Activated CD4-positive, alpha-beta memory T cell treated with anti-CD3 and anti-CD28 coated beads for 36 hours (primary cell): Measurements from ENCODE around the gene OR2M5. TPM values are rescaled to one million over a fixed set of nuclear protein-coding genes. Genes with fewer than 3 reads are reported as not detected.

Experiments
- CTCF ChIA-PET: fragments of 350-600 bp; sonication (Branson Sonifier 250); formaldehyde crosslinking; loops from one replicate; lab custom pipeline; 2021; ENCODE audit warnings: antibody characterized with exemption, inconsistent platforms; lab: Charles Lee
- POLR2A ChIA-PET: fragments of 350-600 bp; sonication (Branson Sonifier 250); formaldehyde crosslinking; loops from one replicate; lab custom pipeline; 2021; ENCODE audit warnings: antibody characterized with exemption; lab: Charles Lee
- DNase-seq: peaks from one replicate; pipeline ENCODE4 v3.0.0-alpha.2; 2020
- H3K27ac Mint-ChIP-seq: one replicate; pipeline ENCODE4 v1.8.0; 2021; ENCODE audit warnings: mixed read lengths
- H3K27me3 Mint-ChIP-seq: one replicate; pipeline ENCODE4 v1.8.0; 2021; ENCODE audit warnings: mixed read lengths
- H3K36me3 Mint-ChIP-seq: one replicate; pipeline ENCODE4 v1.8.0; 2021; ENCODE audit warnings: mixed read lengths
- H3K4me1 Mint-ChIP-seq: one replicate; pipeline ENCODE4 v1.8.0; 2021; ENCODE audit warnings: low read depth, mixed read lengths
- H3K4me3 Mint-ChIP-seq: one replicate; pipeline ENCODE4 v1.8.0; 2021; ENCODE audit warnings: mild to moderate bottlenecking, mixed read lengths
- H3K9me3 Mint-ChIP-seq: one replicate; pipeline ENCODE4 v1.8.0; 2021; ENCODE audit warnings: mixed read lengths
- intact Hi-C: fragments of 100-400 bp; cut with micrococcal nuclease; formaldehyde crosslinking; loops from one replicate; pipeline ENCODE4 v1.15.1; 2023
- total RNA-seq, 2 experiments: library from RNA; stranded (reverse); gene quantifications; one replicate each; pipeline ENCODE4 v1.2.3, GENCODE V29; 2021

Gene OR2M5
- total RNA-seq, 2 experiments from 2014 or later, result not detected

- CTCF ChIA-PET, result no interaction called here
- Mint-ChIP-seq H3K27ac (no peak overlapping the region), H3K27me3 (no peaks in the 10 kb centered on the region), H3K4me3 (no peak overlapping the region), H3K4me1 (no peaks in the 10 kb centered on the region), H3K36me3 (no peaks in the 10 kb centered on the region), H3K9me3 (peaks cover 9% of the 10 kb centered on the region)
- POLR2A ChIA-PET, result no interaction called here
- DNase-seq, result no peak
- intact Hi-C loops, result no loop called here
Measured at GRCh38 chr1:248165186-248165585, 20.2 kb downstream of the OR2M5 start.

DNA sequence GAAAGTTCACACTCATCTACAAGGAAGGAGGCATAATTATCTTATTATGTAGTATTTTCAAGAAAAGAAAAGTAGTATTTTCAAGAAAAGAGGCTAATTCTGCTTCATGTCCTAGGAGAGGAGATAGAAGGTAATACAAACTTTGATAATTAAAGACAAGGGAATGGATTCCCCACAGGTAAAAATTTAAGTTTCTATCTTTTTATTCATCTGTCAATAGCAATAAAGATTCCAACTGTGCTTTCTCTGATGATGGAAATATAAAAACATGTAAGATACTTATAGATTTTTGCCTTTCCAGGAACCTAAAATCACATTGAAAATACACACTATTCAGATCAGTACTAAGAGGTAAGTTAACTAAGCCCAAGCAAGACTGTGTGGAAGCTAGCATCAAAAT is 29.6 kb downstream of the OR2M5 start, which contains the start of gene OR2M2:
Gene OR2M2, plus strand, starts transcription at position 301 of the 400 bp plus-strand sequence. CDS start 5,165 bp downstream, outside the sequence.
- H3K27ac Mint-ChIP-seq, result no peak within 1 kb of the TSS
- no peak within 1 kb of the TSS for H3K4me3 Mint-ChIP-seq
- H3K36me3 Mint-ChIP-seq, result no peaks in the 10 kb centered on the region
- no peaks in the 10 kb centered on the region for H3K4me1 Mint-ChIP-seq
- ChIA-PET POLR2A (no interaction called here), CTCF (no interaction called here)
- no peak for DNase-seq
- peaks cover 3% of the 10 kb centered on the region for H3K9me3 Mint-ChIP-seq
- intact Hi-C loops, result no loop called here
- H3K27me3 Mint-ChIP-seq, result no peaks in the 10 kb centered on the region

DNA sequence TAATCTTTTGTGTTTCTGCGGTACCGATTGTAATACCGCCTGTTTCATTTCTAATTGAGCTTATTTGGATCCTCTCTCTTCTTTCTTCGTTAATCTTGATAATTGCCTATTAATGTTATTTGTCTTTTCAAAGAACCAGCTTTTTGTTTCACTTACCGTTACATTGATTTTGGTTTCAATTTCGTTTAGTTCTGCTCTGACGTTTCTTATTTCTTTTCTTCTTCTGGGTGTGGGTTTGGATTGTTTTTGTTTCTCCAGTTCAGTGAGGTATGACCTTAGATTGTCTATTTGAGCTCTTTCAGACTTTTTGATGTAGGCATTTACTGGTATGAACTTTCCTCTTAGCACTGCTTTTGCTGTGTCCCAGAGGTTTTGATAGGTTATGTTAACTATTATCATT is 39.0 kb downstream of the OR2M5 start:
- ChIA-PET CTCF (no interaction called here), POLR2A (no interaction called here)
- intact Hi-C loops, result no loop called here
- no peak for DNase-seq
- Mint-ChIP-seq H3K4me1 (no peaks in the 10 kb centered on the region), H3K27ac (no peak overlapping the region), H3K9me3 (peaks cover 2% of the 10 kb centered on the region), H3K27me3 (peaks cover 6% of the 10 kb centered on the region), H3K36me3 (no peaks in the 10 kb centered on the region), H3K4me3 (no peak overlapping the region)

DNA sequence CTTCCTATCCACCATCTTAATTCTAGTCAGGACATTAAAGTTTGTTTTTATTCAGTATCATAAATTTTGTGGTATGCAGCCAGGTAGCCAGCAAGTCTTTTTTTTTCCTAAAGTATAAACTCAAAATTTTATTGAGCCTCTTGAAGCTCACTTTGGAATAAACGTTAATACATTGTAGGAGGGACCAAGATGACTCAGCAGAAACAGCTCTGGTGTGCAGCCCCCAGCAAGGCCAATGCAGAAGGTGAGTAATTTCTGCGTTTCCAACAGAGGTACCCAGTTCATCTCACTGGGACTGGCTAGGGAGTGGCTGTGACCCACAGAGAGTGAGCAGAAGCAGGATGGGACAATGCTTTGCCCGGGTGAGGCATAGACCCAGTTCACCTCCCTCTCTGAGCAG is 42.4 kb downstream of the OR2M5 start:
- H3K4me1 Mint-ChIP-seq, result no peaks in the 10 kb centered on the region

DNA sequence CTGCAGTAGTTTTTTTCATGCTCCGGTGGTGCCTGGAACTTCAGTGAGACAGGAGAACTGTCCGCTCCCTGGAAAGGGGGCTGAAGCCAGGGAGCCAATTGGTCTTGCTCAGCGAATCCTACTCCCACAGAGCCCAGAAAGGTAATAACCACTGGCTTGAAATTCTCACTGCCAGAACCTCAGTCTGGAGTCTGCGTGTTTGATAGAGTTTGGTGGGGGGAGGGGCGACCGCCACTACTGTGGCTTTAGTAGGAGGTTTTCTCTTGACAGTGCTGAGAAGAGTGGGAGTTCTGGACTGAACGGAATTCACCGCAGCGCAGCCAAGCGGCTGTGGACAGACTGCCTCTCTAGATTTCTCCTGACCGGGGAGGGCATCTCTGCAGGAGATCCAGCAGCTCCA is 44.1 kb downstream of the OR2M5 start:
- intact Hi-C loops, result no loop called here
- Mint-ChIP-seq H3K4me1 (no peaks in the 10 kb centered on the region), H3K27me3 (peaks cover 6% of the 10 kb centered on the region), H3K9me3 (peaks cover 11% of the 10 kb centered on the region), H3K27ac (no peak overlapping the region), H3K36me3 (no peaks in the 10 kb centered on the region), H3K4me3 (no peak overlapping the region)
- ChIA-PET POLR2A (no interaction called here), CTCF (no interaction called here)
- DNase-seq, result no peak

More for the DNA sequence above, 42.4 kb downstream of the OR2M5 start:
- no peaks in the 10 kb centered on the region for H3K36me3 Mint-ChIP-seq
- DNase-seq, result no peak
- H3K4me3 Mint-ChIP-seq, result no peak overlapping the region
- peaks cover 6% of the 10 kb centered on the region for H3K27me3 Mint-ChIP-seq
- intact Hi-C loops, result no loop called here
- H3K9me3 Mint-ChIP-seq, result peaks cover 1% of the 10 kb centered on the region
- CTCF ChIA-PET, result no interaction called here
- POLR2A ChIA-PET, result no interaction called here
- H3K27ac Mint-ChIP-seq, result no peak overlapping the region

- Mint-ChIP-seq H3K27ac (no peak overlapping the region), H3K4me1 (no peaks in the 10 kb centered on the region), H3K4me3 (no peak overlapping the region), H3K27me3 (no peaks in the 10 kb centered on the region), H3K36me3 (no peaks in the 10 kb centered on the region), H3K9me3 (peaks cover 16% of the 10 kb centered on the region)
- POLR2A ChIA-PET, result no interaction called here
- intact Hi-C loops, result no loop called here
- no peak for DNase-seq
- CTCF ChIA-PET, result no interaction called here
Measured at GRCh38 chr1:248194117-248194516, 49.2 kb downstream of the OR2M5 start.

Other genes with a start within 250 kb of the OR2M5 start
- not detected for gene OR2W3, start 249.6 kb upstream of the OR2M5 start, total RNA-seq
- gene OR2T8, start 224.9 kb upstream of the OR2M5 start, total RNA-seq, result not detected
- not detected for gene OR2AJ1, start 220.3 kb upstream of the OR2M5 start, total RNA-seq
- gene OR2L8, start 196.3 kb upstream of the OR2M5 start, total RNA-seq, result not detected
- gene OR2AK2, start 179.9 kb upstream of the OR2M5 start, total RNA-seq, result not detected
- not detected for gene OR2L5, start 131.5 kb upstream of the OR2M5 start, total RNA-seq
- gene OR2L2, start 115.1 kb upstream of the OR2M5 start, total RNA-seq, result under 1 TPM in 1 of 2 experiments, not detected in 1; 0.07 TPM
- not detected for gene OR2L3, start 98.3 kb upstream of the OR2M5 start, total RNA-seq
- not detected for gene OR2L13, start 50.0 kb upstream of the OR2M5 start, total RNA-seq
- gene OR2M2, start 29.7 kb downstream of the OR2M5 start, total RNA-seq, result not detected
- gene OR2M3, start 52.1 kb downstream of the OR2M5 start, total RNA-seq, result not detected
- gene OR2M4, start 86.3 kb downstream of the OR2M5 start, total RNA-seq, result not detected
- not detected for gene OR2T33, start 132.8 kb downstream of the OR2M5 start, total RNA-seq
- gene OR2T12, start 158.3 kb downstream of the OR2M5 start, total RNA-seq, result not detected
- gene OR2M7, start 179.4 kb downstream of the OR2M5 start, total RNA-seq, result not detected
- gene OR14C36, start 203.6 kb downstream of the OR2M5 start, total RNA-seq, result not detected
- gene OR2T4, start 216.5 kb downstream of the OR2M5 start, total RNA-seq, result not detected
- gene OR2T6, start 230.6 kb downstream of the OR2M5 start, total RNA-seq, result not detected